Progenitor cell of endocrine pancreas (in vitro differentiated cells): Measurements from ENCODE around the gene SH2D3A. TPM values are rescaled to one million over a fixed set of nuclear protein-coding genes. Genes with fewer than 3 reads are reported as not detected.

ENCODE experiments used
- DNase-seq: peaks from one replicate; pipeline ENCODE4 v3.0.0; 2021; ENCODE audit warnings: low spot score; ENCODE audit not compliant: unreplicated experiment
- H3K27ac Mint-ChIP-seq: 2 replicates; pipeline ENCODE4 v1.8.0; 2021; ENCODE audit warnings: mild to moderate bottlenecking, moderate library complexity, mixed read lengths
- H3K27me3 Mint-ChIP-seq: 2 replicates; pipeline ENCODE4 v1.8.0; 2021; ENCODE audit warnings: mixed read lengths
- H3K36me3 Mint-ChIP-seq: 2 replicates; pipeline ENCODE4 v1.8.0; 2022; ENCODE audit warnings: mixed read lengths; ENCODE audit not compliant: insufficient read depth
- H3K4me1 Mint-ChIP-seq: 2 replicates; pipeline ENCODE4 v1.8.0; 2021; ENCODE audit warnings: low read depth, mixed read lengths
- H3K4me3 Mint-ChIP-seq: 2 replicates; pipeline ENCODE4 v1.8.0; 2021; ENCODE audit warnings: low read depth, mild to moderate bottlenecking, moderate library complexity, mixed read lengths
- H3K9me3 Mint-ChIP-seq: 2 replicates; pipeline ENCODE4 v1.8.0; 2021; ENCODE audit warnings: low read depth, mixed read lengths
- total RNA-seq: library from RNA; stranded (reverse); gene quantifications from 2 replicates; pipeline ENCODE4 v1.2.1, GENCODE V29; 2021
- TF ChIP-seq, protein P1 (sequence below): fragments of 200-600 bp; sonication (generic); IDR thresholded peaks from one replicate; pipeline ENCODE4 v1.5.0; 2021; ENCODE audit warnings: antibody characterized with exemption, mild to moderate bottlenecking; ENCODE audit not compliant: unreplicated experiment

Gene SH2D3A
- total RNA-seq, 1 donor from 2014 or later: 19.8 TPM

DNA sequence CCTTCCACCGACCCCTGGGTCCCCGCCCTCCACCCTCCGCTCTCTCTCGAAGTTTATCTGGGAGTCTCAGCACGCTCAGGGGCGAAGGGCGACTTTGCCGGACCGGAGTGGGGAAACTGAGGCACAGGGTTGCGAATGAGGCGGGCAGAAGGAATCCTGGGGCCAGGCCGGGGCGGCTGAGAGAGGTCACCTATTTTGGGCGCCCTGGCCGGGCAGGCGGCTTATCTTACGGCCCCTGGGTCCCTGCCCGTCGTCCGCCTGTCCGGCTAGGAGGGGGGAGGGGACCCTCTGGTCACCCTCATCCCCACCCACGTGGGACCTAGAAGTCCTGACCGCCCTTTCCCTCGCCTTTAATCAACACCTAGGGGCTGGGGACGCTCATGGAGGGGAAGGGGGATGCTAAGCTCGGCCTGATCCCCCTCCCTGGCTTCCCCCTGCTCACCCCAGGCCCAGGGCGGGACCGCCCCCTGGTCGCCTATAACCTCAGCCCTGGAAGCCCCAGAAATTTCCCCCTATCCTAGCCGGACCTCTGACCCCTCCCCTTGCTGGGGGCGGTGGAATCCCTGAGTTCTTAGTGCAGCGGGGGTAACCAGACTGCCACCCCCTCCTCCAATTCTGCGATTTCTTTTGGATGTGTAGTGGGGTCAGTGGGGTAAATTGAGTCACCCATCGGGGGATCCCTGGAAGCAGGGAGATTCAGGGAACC lies 27.2 kb downstream of the SH2D3A start:
- Mint-ChIP-seq H3K4me1 (peaks cover 29% of the 10 kb centered on the region), H3K9me3 (no peaks in the 10 kb centered on the region), H3K27ac (peak overlapping the region; percentile 33), H3K36me3 (peaks cover 13% of the 10 kb centered on the region), H3K4me3 (peak overlapping the region; percentile 81), H3K27me3 (no peaks in the 10 kb centered on the region)
- no peak for DNase-seq
- TF ChIP-seq, protein P1, sequence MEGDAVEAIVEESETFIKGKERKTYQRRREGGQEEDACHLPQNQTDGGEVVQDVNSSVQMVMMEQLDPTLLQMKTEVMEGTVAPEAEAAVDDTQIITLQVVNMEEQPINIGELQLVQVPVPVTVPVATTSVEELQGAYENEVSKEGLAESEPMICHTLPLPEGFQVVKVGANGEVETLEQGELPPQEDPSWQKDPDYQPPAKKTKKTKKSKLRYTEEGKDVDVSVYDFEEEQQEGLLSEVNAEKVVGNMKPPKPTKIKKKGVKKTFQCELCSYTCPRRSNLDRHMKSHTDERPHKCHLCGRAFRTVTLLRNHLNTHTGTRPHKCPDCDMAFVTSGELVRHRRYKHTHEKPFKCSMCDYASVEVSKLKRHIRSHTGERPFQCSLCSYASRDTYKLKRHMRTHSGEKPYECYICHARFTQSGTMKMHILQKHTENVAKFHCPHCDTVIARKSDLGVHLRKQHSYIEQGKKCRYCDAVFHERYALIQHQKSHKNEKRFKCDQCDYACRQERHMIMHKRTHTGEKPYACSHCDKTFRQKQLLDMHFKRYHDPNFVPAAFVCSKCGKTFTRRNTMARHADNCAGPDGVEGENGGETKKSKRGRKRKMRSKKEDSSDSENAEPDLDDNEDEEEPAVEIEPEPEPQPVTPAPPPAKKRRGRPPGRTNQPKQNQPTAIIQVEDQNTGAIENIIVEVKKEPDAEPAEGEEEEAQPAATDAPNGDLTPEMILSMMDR: no peak

DNA sequence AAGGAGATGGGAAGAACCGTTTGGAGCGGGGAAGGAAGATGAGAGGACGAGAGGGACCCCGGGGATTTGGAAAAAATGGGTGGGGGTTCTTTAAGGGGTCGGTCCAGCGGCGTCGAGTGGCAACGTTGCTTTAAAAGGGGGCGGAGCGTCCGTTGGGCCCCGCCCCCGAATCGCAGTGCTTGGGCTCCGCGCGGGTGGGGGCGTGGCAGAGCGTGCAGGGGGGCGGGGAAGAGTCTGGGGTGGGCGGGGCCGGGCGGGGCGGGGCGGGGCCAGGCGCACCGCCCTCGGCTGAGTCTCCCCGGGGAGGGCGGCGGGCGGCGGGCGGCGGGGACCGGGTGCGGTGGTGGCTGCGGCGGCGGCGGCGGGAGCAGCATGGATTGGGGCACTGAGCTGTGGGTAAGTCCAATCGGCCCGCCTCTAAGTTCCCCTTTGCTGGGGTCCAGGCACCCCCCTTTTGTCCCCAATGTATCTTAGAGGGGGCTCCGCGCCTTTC lies 27.8 kb downstream of the SH2D3A start, which contains the start of gene TRIP10:
TSS of gene TRIP10 (plus strand) at position 291 of the 493 bp plus-strand sequence. CDS start at position 373, 82 bp downstream.
- Mint-ChIP-seq H3K4me1 (peaks cover 30% of the 10 kb centered on the region), H3K36me3 (peaks cover 13% of the 10 kb centered on the region), H3K9me3 (no peaks in the 10 kb centered on the region), H3K4me3 (peak within 1 kb of the TSS; percentile 91), H3K27me3 (no peaks in the 10 kb centered on the region), H3K27ac (peak within 1 kb of the TSS; percentile 90)
- peak; percentile 62 for DNase-seq
- TF ChIP-seq, protein P1: no peak

DNA sequence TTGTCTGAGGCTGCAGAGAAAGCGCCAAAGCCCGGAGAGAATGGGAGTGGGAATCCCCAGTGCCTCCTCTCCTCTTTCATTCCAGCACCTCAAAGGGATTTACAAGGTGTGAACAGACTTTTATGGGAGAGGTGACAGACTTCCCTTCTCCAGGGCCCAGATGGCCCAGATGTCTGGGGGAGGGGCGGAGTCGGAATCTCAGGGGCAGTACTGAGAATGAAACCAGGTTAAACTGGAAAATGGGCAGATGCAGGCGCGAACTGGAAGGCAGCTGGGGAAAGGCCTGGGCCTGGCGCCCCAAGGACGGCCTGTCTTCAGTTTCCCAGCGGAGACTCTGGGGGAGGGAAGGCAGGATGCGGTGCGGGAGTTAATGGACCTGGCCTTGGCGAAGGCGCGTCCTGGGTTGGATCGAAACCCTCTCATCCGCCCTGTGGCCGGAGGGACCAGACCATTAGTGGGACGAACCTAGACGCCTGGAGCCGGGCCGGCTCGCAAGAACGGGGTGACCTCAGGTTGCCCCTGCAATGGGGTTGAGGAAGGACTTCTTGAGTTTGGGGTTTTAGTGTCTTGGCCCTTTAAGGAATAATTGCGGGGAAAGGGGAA lies 28.3 kb downstream of the SH2D3A start:
- H3K9me3 Mint-ChIP-seq: no peaks in the 10 kb centered on the region
- H3K27me3 Mint-ChIP-seq: no peaks in the 10 kb centered on the region
- peak overlapping the region; percentile 90 for H3K27ac Mint-ChIP-seq
- peak overlapping the region; percentile 91 for H3K4me3 Mint-ChIP-seq
- TF ChIP-seq, protein P1: peak; percentile 8
- H3K36me3 Mint-ChIP-seq: peaks cover 8% of the 10 kb centered on the region
- H3K4me1 Mint-ChIP-seq: peaks cover 31% of the 10 kb centered on the region
- DNase-seq: no peak

DNA sequence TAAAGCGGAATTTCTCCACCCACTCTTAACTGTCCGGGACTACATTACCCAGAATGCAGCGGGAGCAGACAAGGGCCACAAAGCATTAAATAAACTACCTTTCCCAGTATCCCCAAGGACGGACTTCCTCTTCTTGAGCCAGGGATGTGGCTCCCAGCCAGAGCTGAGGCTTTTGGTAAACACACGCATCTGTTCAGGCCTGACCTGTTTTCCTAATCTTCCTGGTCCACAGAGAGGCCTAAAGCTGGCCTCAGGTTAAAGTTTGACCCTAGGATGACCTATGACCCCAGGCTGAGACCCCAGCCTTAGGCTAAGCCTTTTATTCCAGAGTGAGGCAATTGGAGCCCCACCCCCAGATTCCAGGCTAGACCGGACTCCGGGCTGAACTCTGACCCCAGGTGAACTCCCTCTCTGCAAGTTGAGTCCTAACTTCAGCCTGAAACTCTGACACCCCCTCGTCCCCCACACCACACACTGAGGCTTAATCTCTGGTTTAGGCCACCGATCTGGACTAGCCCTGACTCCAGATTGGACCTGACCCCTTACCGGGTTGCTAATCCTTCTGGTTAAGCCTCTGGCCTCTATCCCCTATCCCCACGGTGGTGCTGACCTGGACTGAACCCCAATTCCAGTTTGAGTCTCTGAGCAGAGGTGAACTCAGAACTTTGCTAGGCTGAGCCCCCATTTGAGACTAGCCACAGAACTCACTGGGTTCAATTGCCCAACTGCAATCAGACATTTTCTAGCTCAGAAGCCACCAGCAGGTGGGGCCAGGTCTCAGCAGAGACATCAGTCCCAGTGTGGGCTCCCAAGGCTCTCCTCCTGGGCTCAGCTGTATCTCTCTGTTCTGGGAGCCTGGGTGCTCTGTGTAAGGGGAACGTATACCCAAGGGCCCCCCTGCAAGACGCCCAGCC lies 29.1 kb downstream of the SH2D3A start:
- Mint-ChIP-seq H3K9me3 (no peaks in the 10 kb centered on the region), H3K4me1 (peaks cover 31% of the 10 kb centered on the region), H3K27ac (peak overlapping the region; percentile 90), H3K36me3 (peaks cover 4% of the 10 kb centered on the region), H3K27me3 (no peaks in the 10 kb centered on the region), H3K4me3 (peak overlapping the region; percentile 91)
- TF ChIP-seq, protein P1: peak; percentile 64
- peak; percentile 46 for DNase-seq
